K562 (cell line): ENCODE results near the gene CNNM3. TPM values are rescaled to one million over a fixed set of nuclear protein-coding genes. Genes with fewer than 3 reads are reported as not detected.

Experiments used
- CHD7 ChIP-seq: fragments of 200-600 bp; sonication (generic); IDR thresholded peaks from one replicate; pipeline ENCODE4 v1.6.1; 2012; ENCODE audit warnings: mild to moderate bottlenecking, low read depth, low read length, inconsistent platforms
- IRF9 ChIP-seq: fragments of 450-650 bp; IDR thresholded peaks from 2 replicates; pipeline ENCODE4 v1.6.1; 2016; ENCODE audit warnings: missing biosample characterization, missing genetic modification characterization
- SMAD4 ChIP-seq: fragments of 250-450 bp; sonication (Bioruptor Pico); conservative IDR thresholded peaks from 2 replicates; pipeline ENCODE4 v1.8.0; 2021; ENCODE audit warnings: inconsistent platforms, mild to moderate bottlenecking, moderate library complexity
- ZNF407 ChIP-seq: fragments of 450-650 bp; IDR thresholded peaks from 2 replicates; pipeline ENCODE4 v1.6.1; 2016; ENCODE audit warnings: low read depth
- polyA plus RNA-seq, 8 experiments: library from polyadenylated mRNA; depleted of rRNA in 4 of 8; stranded (reverse) in 5 of 8; unstranded in 3 of 8; fragments of >200 nt; fragmentation: Nextera tagmentation in 2 of 8; fragmentation: Illumina TruSeq in 1 of 8; extraction: Ambion mirVana in 2 of 8; extraction: Trizol in 1 of 8; gene quantifications; 2 replicates each; pipeline versions ENCODE4 v1.2.1 to v1.2.3, GENCODE V29; 2011 to 2014; ENCODE audit warnings: inconsistent platforms in 1 of 8, missing spikeins in 1 of 8
- total RNA-seq, 7 experiments: library from RNA; depleted of rRNA in 6 of 7; stranded (reverse); fragments of >200 nt in 6 of 7; fragmentation: Illumina TruSeq in 2 of 7; extraction: Trizol in 2 of 7; gene quantifications; 2 replicates each; pipeline versions ENCODE4 v1.2.1 to v1.2.3, GENCODE V29; 2011 to 2021; ENCODE audit warnings: low replicate concordance in 1 of 7

The CNNM3 gene
- total and polyA plus RNA-seq, 9 of the 15 experiments (the other 6 are each of a cell fraction or from before 2014, with no cell fraction given): 1.4 to 16.9 (median 6.5) TPM

- TF ChIP-seq CHD7 (no peak), ZNF407 (no peak), SMAD4 (0 out of 2 replicates have a peak, but pooled peaks have one; percentile 67), IRF9 (tag) (no peak)
These were observed 41.8 kb downstream of the CNNM3 start, which contains the start of gene ANKRD39 (continued) for GRCh38 chr2:96857667-96858372.
